H9 (cell line): Measurements from ENCODE around the gene GPR160. TPM values are rescaled to one million over a fixed set of nuclear protein-coding genes. Genes with fewer than 3 reads are reported as not detected.

ENCODE experiments used
- DNase-seq: peaks from one replicate; pipeline ENCODE4 v3.0.0-alpha.2; 2017
- H2AFZ ChIP-seq: one replicate; pipeline ENCODE4 v1.6.1; 2013; ENCODE audit warnings: mild to moderate bottlenecking, low read length, control low read depth, moderate library complexity
- H2AK5ac ChIP-seq: 2 replicates; pipeline ENCODE4 v1.6.1; 2013; ENCODE audit warnings: low read length, control low read depth, mixed read lengths; ENCODE audit not compliant: insufficient read length
- H2BK120ac ChIP-seq: one replicate; pipeline ENCODE4 v1.6.1; 2013; ENCODE audit warnings: low read depth, mild to moderate bottlenecking, low read length, control low read depth, inconsistent platforms; ENCODE audit not compliant: poor library complexity, severe bottlenecking
- H2BK12ac ChIP-seq: 2 replicates; pipeline ENCODE4 v1.6.1; 2013; ENCODE audit warnings: low read length, control low read depth, mixed read lengths, low read depth; ENCODE audit not compliant: insufficient read length
- H2BK15ac ChIP-seq: 2 replicates; pipeline ENCODE4 v1.6.1; 2013; ENCODE audit warnings: low read depth, low read length, control low read depth
- H2BK20ac ChIP-seq: one replicate; pipeline ENCODE4 v1.6.1; 2013; ENCODE audit warnings: low read depth, mild to moderate bottlenecking, low read length, control low read depth, inconsistent platforms; ENCODE audit not compliant: poor library complexity, severe bottlenecking
- H2BK5ac ChIP-seq: 2 replicates; pipeline ENCODE4 v1.6.1; 2013; ENCODE audit warnings: low read length, control low read depth, mixed read lengths; ENCODE audit not compliant: insufficient read length
- H3K14ac ChIP-seq: 2 replicates; pipeline ENCODE4 v1.6.1; 2013; ENCODE audit warnings: low read length, control low read depth; ENCODE audit not compliant: insufficient read depth
- H3K18ac ChIP-seq: 2 replicates; pipeline ENCODE4 v1.6.1; 2013; ENCODE audit warnings: low read depth, mild to moderate bottlenecking, mixed read lengths, low read length, control low read depth; ENCODE audit not compliant: insufficient read length
- H3K23ac ChIP-seq: 2 replicates; pipeline ENCODE4 v1.6.1; 2013; ENCODE audit warnings: low read length, control low read depth, mixed read lengths, low read depth; ENCODE audit not compliant: insufficient read length
- H3K23me2 ChIP-seq: 2 replicates; pipeline ENCODE4 v1.6.1; 2013; ENCODE audit warnings: low read depth, mild to moderate bottlenecking, mixed read lengths, low read length, control low read depth; ENCODE audit not compliant: insufficient read length, poor library complexity, severe bottlenecking
- H3K27ac ChIP-seq: 2 replicates; pipeline ENCODE4 v1.5.1; 2013; ENCODE audit warnings: low read length, control low read depth, mixed read lengths, low read depth; ENCODE audit not compliant: insufficient read length
- H3K27me3 ChIP-seq: 2 replicates; pipeline ENCODE4 v1.6.1; 2013; ENCODE audit warnings: low read length, control low read depth, inconsistent platforms; ENCODE audit not compliant: insufficient read depth
- H3K4ac ChIP-seq: 2 replicates; pipeline ENCODE4 v1.6.1; 2013; ENCODE audit warnings: low read depth, mild to moderate bottlenecking, control low read depth, inconsistent platforms, low read length, moderate library complexity
- H3K4me1 ChIP-seq: 2 replicates; pipeline ENCODE4 v1.6.1; 2013; ENCODE audit warnings: low read length, control low read depth, inconsistent platforms; ENCODE audit not compliant: insufficient read depth
- H3K4me2 ChIP-seq: 2 replicates; pipeline ENCODE4 v1.6.1; 2013; ENCODE audit warnings: low read length, control low read depth, mixed read lengths; ENCODE audit not compliant: insufficient read length, insufficient read depth
- H3K56ac ChIP-seq: 2 replicates; pipeline ENCODE4 v1.6.1; 2013; ENCODE audit warnings: low read depth, mild to moderate bottlenecking, mixed read lengths, low read length, control low read depth; ENCODE audit not compliant: insufficient read length
- H3K79me1 ChIP-seq: 2 replicates; pipeline ENCODE4 v1.6.1; 2013; ENCODE audit warnings: low read depth, mild to moderate bottlenecking, moderate library complexity, low read length, control low read depth, inconsistent platforms; ENCODE audit not compliant: insufficient read depth, poor library complexity, severe bottlenecking
- H3K79me2 ChIP-seq: 2 replicates; pipeline ENCODE4 v1.6.1; 2013; ENCODE audit warnings: low read length, control low read depth, inconsistent platforms; ENCODE audit not compliant: insufficient read depth
- H3K9ac ChIP-seq: 2 replicates; pipeline ENCODE4 v1.6.1; 2013; ENCODE audit warnings: low read length, control low read depth, mixed read lengths; ENCODE audit not compliant: insufficient read length; ENCODE audit errors: extremely low read depth
- H3K9me3 ChIP-seq: one replicate; pipeline ENCODE4 v1.6.1; 2013; ENCODE audit warnings: low read depth, low read length, inconsistent platforms; ENCODE audit not compliant: control insufficient read depth
- H3T11ph ChIP-seq: one replicate; pipeline ENCODE4 v1.6.1; 2013; ENCODE audit warnings: mild to moderate bottlenecking, low read length, control low read depth, inconsistent platforms
- H4K20me1 ChIP-seq: one replicate; pipeline ENCODE4 v1.6.1; 2013; ENCODE audit not compliant: control insufficient read depth, insufficient read length, insufficient read depth
- H4K5ac ChIP-seq: 2 replicates; pipeline ENCODE4 v1.6.1; 2013; ENCODE audit warnings: low read depth, mild to moderate bottlenecking, mixed read lengths, low read length, control low read depth; ENCODE audit not compliant: insufficient read length
- H4K8ac ChIP-seq: replicated peaks from 2 replicates; pipeline ENCODE4 v1.6.1; 2013; ENCODE audit warnings: low read length, control low read depth, mixed read lengths, low read depth; ENCODE audit not compliant: insufficient read length
- H4K91ac ChIP-seq: 2 replicates; pipeline ENCODE4 v1.6.1; 2013; ENCODE audit warnings: low read depth, mild to moderate bottlenecking, moderate library complexity, mixed read lengths, low read length, control low read depth; ENCODE audit not compliant: insufficient read length
- H3K27ac Mint-ChIP-seq, 3 experiments: 2 replicates in 2 of 3; 3 replicates in 1 of 3; pipeline ENCODE4 v1.8.0; 2020 to 2021; ENCODE audit warnings: mixed read lengths in 3 of 3, mild to moderate bottlenecking in 1 of 3, moderate library complexity in 1 of 3
- H3K27me3 Mint-ChIP-seq: 2 replicates; pipeline ENCODE4 v1.8.0; 2021; ENCODE audit warnings: low read depth, mild to moderate bottlenecking, moderate library complexity, mixed read lengths
- H3K36me3 Mint-ChIP-seq, 3 experiments: 2 replicates in 2 of 3; 3 replicates in 1 of 3; pipeline ENCODE4 v1.8.0; 2020 to 2021; ENCODE audit warnings: low read depth in 3 of 3, mixed read lengths in 3 of 3; ENCODE audit not compliant: insufficient read depth in 1 of 3
- H3K4me1 Mint-ChIP-seq, 2 experiments: 2 replicates each; pipeline ENCODE4 v1.8.0; 2020; ENCODE audit warnings: mixed read lengths in 2 of 2
- H3K4me3 Mint-ChIP-seq, 2 experiments: 2 replicates in 1 of 2; 3 replicates in 1 of 2; pipeline ENCODE4 v1.8.0; 2020 to 2021; ENCODE audit warnings: mild to moderate bottlenecking in 2 of 2, mixed read lengths in 2 of 2, moderate library complexity in 1 of 2
- H3K9me3 Mint-ChIP-seq, 2 experiments: 2 replicates in 1 of 2; 3 replicates in 1 of 2; pipeline ENCODE4 v1.8.0; 2020; ENCODE audit warnings: mild to moderate bottlenecking in 2 of 2, mixed read lengths in 2 of 2, moderate library complexity in 1 of 2
- WGBS: extraction: QIAGEN DNeasy Blood & Tissue Kit; methylation state at CpG from one replicate; pipeline ENCODE4 v1.1.7; 2013; ENCODE audit warnings: missing lambda C conversion rate, low lambda C conversion rate, mixed read lengths; ENCODE audit not compliant: insufficient read length; ENCODE audit errors: extremely low coverage; 5-methylcytosine and 5-hydroxymethylcytosine counted together
- total RNA-seq: library from RNA; stranded (reverse); gene quantifications from 2 replicates; pipeline ENCODE4 v1.2.1, GENCODE V29; 2021
- TF ChIP-seq, protein P1 (sequence below): fragments of 200-600 bp; sonication (generic); conservative IDR thresholded peaks from 3 replicates; pipeline ENCODE4 v1.8.0; 2021; ENCODE audit warnings: antibody characterized with exemption, mild to moderate bottlenecking

The GPR160 gene
- total RNA-seq, 1 experiment from 2014 or later: 14.1 TPM

DNA sequence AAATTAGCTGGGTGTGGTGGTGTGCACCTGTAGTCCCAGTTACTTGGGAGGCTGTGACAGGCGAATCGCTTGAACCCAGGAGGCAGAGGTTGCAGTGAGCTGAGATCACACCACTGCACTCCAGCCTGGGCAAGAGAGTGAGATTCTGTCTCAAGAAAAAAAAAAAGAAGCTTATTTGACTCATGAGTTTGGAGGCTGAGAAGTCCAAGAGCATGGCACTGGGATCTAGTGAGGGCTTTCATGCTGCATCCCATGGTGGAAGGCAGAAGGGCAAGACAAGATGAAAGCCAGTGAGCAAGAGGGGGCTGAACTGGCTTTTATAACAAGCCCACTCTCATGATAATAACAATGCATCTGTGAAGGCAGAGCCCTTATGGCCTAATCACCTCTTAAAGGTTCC, 37.7 kb upstream of the GPR160 start:
- Histone ChIP-seq H2AFZ (no peak overlapping the region), H3K23me2 (no peaks in the 10 kb centered on the region), H4K8ac (no peak overlapping the region), H3K79me1 (no peaks in the 10 kb centered on the region), H4K20me1 (no peaks in the 10 kb centered on the region), H3K4me1 (no peaks in the 10 kb centered on the region), H3K79me2 (no peaks in the 10 kb centered on the region), H3K4ac (no peak overlapping the region), H2AK5ac (no peak overlapping the region), H3K4me2 (no peak overlapping the region), H3K9me3 (no peaks in the 10 kb centered on the region), H2BK15ac (no peak overlapping the region), H3K56ac (no peak overlapping the region), H2BK12ac (no peak overlapping the region), H2BK5ac (no peak overlapping the region), H4K91ac (no peak overlapping the region), H4K5ac (no peak overlapping the region), H2BK20ac (no peak overlapping the region), H3K23ac (no peak overlapping the region), H3K14ac (no peak overlapping the region), H3K27me3 (no peaks in the 10 kb centered on the region), H2BK120ac (no peak overlapping the region), H3T11ph (no peak overlapping the region), H3K9ac (no peak overlapping the region), H3K18ac (no peak overlapping the region), H3K27ac (no peak overlapping the region)
- Mint-ChIP-seq H3K27me3 (no peaks in the 10 kb centered on the region), H3K36me3 (peaks cover 0 to 5% (median 4%) of the 10 kb centered on the region in 3 experiments; a peak in 4 of 7 replicates), H3K4me3 (no peak overlapping the region), H3K27ac (no peak overlapping the region), H3K4me1 (no peaks in the 10 kb centered on the region; a peak in 1 of 4 replicates), H3K9me3 (no peaks in the 10 kb centered on the region)
- no peak for DNase-seq
- no CpG with 5 or more reads among the region's 2 CpGs for WGBS
- TF ChIP-seq, protein P1, sequence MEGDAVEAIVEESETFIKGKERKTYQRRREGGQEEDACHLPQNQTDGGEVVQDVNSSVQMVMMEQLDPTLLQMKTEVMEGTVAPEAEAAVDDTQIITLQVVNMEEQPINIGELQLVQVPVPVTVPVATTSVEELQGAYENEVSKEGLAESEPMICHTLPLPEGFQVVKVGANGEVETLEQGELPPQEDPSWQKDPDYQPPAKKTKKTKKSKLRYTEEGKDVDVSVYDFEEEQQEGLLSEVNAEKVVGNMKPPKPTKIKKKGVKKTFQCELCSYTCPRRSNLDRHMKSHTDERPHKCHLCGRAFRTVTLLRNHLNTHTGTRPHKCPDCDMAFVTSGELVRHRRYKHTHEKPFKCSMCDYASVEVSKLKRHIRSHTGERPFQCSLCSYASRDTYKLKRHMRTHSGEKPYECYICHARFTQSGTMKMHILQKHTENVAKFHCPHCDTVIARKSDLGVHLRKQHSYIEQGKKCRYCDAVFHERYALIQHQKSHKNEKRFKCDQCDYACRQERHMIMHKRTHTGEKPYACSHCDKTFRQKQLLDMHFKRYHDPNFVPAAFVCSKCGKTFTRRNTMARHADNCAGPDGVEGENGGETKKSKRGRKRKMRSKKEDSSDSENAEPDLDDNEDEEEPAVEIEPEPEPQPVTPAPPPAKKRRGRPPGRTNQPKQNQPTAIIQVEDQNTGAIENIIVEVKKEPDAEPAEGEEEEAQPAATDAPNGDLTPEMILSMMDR: no peak
